Cardiac fibroblast (primary cell): ENCODE results near the gene MORN1.

ENCODE experiments used
- DNase-seq, 2 donors: peaks; one replicate each; pipeline versions ENCODE4 v3.0.0 to v3.0.0-alpha.2; 2010; ENCODE audit warnings: low read depth in 2 of 2
- H3K4me3 ChIP-seq, 2 donors: replicated peaks in 1 of 2; 1 replicate in 1 of 2; 2 replicates in 1 of 2; pipeline ENCODE4 v1.5.1; 2011; ENCODE audit warnings: low read depth in 2 of 2, low read length in 2 of 2, mild to moderate bottlenecking in 2 of 2, moderate library complexity in 1 of 2
- TF ChIP-seq, protein P1 (sequence below): IDR thresholded peaks from one replicate; pipeline ENCODE4 v1.5.1; 2011; ENCODE audit warnings: low read depth, mild to moderate bottlenecking, low read length, inconsistent platforms

MORN1 gene

GRCh38 chr1:2417083-2417832 lies 25.9 kb upstream of the MORN1 start:
- DNase-seq: no peak
- TF ChIP-seq, protein P1, sequence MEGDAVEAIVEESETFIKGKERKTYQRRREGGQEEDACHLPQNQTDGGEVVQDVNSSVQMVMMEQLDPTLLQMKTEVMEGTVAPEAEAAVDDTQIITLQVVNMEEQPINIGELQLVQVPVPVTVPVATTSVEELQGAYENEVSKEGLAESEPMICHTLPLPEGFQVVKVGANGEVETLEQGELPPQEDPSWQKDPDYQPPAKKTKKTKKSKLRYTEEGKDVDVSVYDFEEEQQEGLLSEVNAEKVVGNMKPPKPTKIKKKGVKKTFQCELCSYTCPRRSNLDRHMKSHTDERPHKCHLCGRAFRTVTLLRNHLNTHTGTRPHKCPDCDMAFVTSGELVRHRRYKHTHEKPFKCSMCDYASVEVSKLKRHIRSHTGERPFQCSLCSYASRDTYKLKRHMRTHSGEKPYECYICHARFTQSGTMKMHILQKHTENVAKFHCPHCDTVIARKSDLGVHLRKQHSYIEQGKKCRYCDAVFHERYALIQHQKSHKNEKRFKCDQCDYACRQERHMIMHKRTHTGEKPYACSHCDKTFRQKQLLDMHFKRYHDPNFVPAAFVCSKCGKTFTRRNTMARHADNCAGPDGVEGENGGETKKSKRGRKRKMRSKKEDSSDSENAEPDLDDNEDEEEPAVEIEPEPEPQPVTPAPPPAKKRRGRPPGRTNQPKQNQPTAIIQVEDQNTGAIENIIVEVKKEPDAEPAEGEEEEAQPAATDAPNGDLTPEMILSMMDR: no peak
- no peak overlapping the region for H3K4me3 ChIP-seq

GRCh38 chr1:2416403-2416802 lies 25.0 kb upstream of the MORN1 start:
- no peak overlapping the region for H3K4me3 ChIP-seq
- TF ChIP-seq, protein P1: no peak
- DNase-seq: no peak

DNA sequence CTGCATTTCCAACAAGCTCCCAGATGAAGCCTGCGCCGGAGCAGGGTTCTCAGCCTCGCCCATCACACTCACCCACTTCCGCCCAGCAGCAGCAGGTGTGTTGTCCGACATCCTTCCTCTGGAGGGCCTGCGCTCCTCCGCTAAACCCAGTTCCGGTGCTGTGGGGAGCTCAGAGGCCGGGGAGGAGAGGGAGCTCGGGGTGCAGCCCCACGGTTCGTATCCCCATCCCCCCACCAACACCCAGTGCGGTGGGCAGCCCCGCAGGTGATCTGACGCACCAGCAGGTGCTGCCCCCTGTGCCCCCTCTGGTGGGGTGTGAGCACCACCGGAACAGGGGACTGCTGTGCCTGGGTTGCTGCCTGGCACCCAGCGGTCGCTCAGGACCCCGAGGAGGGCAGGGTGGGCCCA lies 24.5 kb upstream of the MORN1 start:
- TF ChIP-seq, protein P1: no peak
- no peak overlapping the region for H3K4me3 ChIP-seq
- DNase-seq: no peak

DNA sequence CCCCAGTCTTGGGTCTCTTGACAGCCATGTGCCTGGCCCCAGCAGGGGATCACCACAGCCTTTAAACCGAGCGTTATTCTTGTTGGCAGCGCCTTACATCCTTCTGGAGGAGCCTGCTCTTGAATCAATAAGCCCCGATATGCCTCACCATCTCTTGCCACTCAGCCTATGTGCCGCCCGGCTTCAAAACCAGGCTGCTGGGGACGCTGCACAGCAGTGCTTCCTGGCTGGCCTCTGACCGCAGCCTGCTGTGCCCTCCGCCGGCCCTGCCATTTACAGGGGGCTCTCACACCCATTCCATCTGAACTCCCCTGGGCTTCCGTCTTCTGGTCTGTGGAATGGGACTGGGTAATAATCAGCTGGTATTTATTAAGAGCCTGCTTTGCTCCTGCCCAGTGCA lies 24.0 kb upstream of the MORN1 start:
- H3K4me3 ChIP-seq: no peak overlapping the region
- TF ChIP-seq, protein P1: no peak
- DNase-seq: no peak

- no peak overlapping the region for H3K4me3 ChIP-seq
- peak; percentile 68 to 69 for DNase-seq
Measured at GRCh38 chr1:2414297-2414958, 23.1 kb upstream of the MORN1 start.

GRCh38 chr1:2413495-2414296 lies 22.3 kb upstream of the MORN1 start:
- TF ChIP-seq, protein P1: no peak
- H3K4me3 ChIP-seq: peak overlapping the region; percentile 69 to 87
- no peak for DNase-seq

More at GRCh38 chr1:2414297-2414958, 23.1 kb upstream of the MORN1 start:
- TF ChIP-seq, protein P1: peak; percentile 92
